Activated naive CD8-positive, alpha-beta T cell treated with anti-CD3 and anti-CD28 coated beads, Interleukin-2, amount 10 ng/mL, durations not matched to agents 7 days and 5 days (primary cell): Measurements from ENCODE around the gene TNFRSF1B. TPM values are rescaled to one million over a fixed set of nuclear protein-coding genes. Genes with fewer than 3 reads are reported as not detected.

Experiments used
- ATAC-seq: fragments of 150-1000 bp; cut with Tn5 transposase; one replicate; pipeline ENCODE4 v1.10.0; 2021; ENCODE audit warnings: low read depth, moderate library complexity
- POLR2A ChIA-PET: fragments of 350-600 bp; sonication (Branson Sonifier 250); formaldehyde crosslinking; loops from one replicate; lab custom pipeline; 2021; ENCODE audit warnings: antibody characterized with exemption; lab: Charles Lee
- DNase-seq: peaks from one replicate; pipeline ENCODE4 v3.0.0; 2021
- H3K27ac Mint-ChIP-seq: one replicate; pipeline ENCODE4 v1.8.0; 2022; ENCODE audit warnings: mild to moderate bottlenecking, mixed read lengths
- H3K27me3 Mint-ChIP-seq: one replicate; pipeline ENCODE4 v1.8.0; 2022; ENCODE audit warnings: mild to moderate bottlenecking, moderate library complexity, mixed read lengths
- H3K36me3 Mint-ChIP-seq: one replicate; pipeline ENCODE4 v1.8.0; 2021; ENCODE audit warnings: mild to moderate bottlenecking, mixed read lengths
- H3K4me1 Mint-ChIP-seq: one replicate; pipeline ENCODE4 v1.8.0; 2021; ENCODE audit warnings: mixed read lengths
- H3K4me3 Mint-ChIP-seq: one replicate; pipeline ENCODE4 v1.8.0; 2022; ENCODE audit warnings: mild to moderate bottlenecking, moderate library complexity, mixed read lengths
- H3K9me3 Mint-ChIP-seq: one replicate; pipeline ENCODE4 v1.8.0; 2021; ENCODE audit warnings: mixed read lengths
- total RNA-seq, 2 experiments: library from RNA; stranded (reverse); gene quantifications; one replicate each; pipeline ENCODE4 v1.2.3, GENCODE V29; 2021

The TNFRSF1B gene
- total RNA-seq, 2 experiments from 2014 or later: 215 to 246 TPM

- H3K4me3 Mint-ChIP-seq: no peak overlapping the region
- ATAC-seq: no peak
- peaks cover 57% of the 10 kb centered on the region for H3K4me1 Mint-ChIP-seq
- peak overlapping the region; percentile 34 for H3K27ac Mint-ChIP-seq
- POLR2A ChIA-PET: no interaction called here
- H3K9me3 Mint-ChIP-seq: no peaks in the 10 kb centered on the region
- H3K36me3 Mint-ChIP-seq: peaks cover 21% of the 10 kb centered on the region
- H3K27me3 Mint-ChIP-seq: no peaks in the 10 kb centered on the region
- DNase-seq: no peak
These were observed 17.4 kb downstream of the TNFRSF1B start for GRCh38 chr1:12184008-12184681.

DNA sequence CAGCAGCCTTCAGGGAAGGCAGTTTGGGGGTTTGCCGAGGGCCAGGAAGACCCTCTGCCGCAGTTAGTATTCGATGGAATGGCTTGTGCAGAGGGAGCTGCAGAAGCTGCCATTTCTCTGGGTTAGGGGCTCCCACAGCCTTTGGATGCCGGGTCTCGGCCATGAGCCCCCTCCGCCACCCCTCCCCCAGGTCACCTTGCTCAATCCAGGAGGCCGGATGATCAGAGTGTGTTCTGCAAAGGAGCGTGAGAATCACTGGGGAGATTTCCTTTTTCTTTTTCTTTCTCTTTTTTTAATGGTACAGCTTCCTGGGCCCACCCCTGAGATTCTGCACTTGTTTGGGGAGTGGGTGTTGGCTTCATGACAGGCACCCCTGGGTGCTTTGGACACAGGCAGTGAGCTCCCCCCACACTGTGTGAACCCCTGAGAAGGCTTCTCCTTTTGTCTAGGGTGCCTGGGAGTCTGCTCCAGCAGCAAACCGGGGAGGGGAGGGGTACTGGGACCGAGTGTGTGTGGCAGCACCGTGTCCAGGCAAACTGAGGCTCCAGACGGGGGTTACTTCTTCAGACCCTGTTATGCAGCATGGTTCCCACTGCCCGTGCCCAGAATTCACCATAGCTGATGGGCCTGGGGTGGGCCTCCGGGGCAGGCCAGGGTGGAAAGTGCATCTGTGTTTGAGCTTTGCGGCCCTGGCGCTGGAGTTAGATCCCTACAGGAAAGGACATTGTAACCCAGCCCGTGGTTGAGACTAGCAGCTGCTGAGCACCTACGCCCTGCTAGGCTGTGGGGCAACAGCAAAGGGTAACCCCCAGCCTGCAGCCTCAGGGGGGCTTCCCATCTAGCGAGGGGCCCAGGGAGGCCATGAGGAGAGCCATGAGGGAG is 18.5 kb downstream of the TNFRSF1B start:
- Mint-ChIP-seq H3K4me1 (peaks cover 56% of the 10 kb centered on the region), H3K27me3 (no peaks in the 10 kb centered on the region), H3K36me3 (peaks cover 29% of the 10 kb centered on the region), H3K4me3 (no peak overlapping the region), H3K27ac (no peak overlapping the region), H3K9me3 (no peaks in the 10 kb centered on the region)
- DNase-seq: no peak
- POLR2A ChIA-PET: interaction anchor here (1.4 kb wide), 1 partner anchor 60 kb away, joined by 4 read pairs; no protein-coding TSS in a partner anchor
- ATAC-seq: no peak

DNA sequence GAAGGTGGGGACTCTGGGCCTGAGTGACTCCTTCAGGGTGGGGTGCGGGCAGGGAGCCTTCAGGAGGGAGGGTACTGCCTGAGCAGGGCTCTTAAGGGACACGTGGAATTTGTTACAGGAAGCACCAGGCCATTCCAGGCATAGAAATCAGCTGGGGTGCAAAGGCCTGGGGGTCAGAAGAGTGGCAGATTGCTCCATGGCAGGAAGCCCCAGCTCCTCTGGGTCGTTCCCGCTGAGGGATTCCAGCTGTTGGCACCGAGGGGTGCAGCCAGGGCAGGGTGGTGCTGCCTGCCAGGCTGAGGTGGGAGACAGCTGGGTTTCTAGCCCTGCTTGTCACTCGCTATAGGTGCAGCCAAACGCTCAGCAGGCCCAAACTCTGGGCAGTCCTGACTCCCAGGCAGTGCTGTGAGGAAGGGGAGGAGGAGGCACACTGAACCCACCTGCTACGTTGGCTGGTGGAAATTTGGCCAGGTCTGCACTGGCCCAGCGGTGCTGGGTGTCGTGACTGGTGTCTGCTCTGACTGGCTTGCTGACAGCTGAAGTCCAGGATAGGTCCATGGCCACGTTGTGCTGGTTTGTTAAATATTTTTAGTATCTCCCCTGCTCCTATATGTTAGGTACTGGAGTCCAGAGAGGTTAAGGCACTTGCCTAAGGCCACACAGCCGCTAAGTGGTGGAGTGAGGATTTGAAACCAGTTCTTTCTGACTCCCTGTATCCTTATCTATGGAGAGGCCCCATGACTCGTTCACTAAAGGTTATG is 19.3 kb downstream of the TNFRSF1B start:
- Mint-ChIP-seq H3K27ac (no peak overlapping the region), H3K4me1 (peaks cover 55% of the 10 kb centered on the region), H3K4me3 (no peak overlapping the region), H3K27me3 (no peaks in the 10 kb centered on the region), H3K36me3 (peaks cover 34% of the 10 kb centered on the region), H3K9me3 (no peaks in the 10 kb centered on the region)
- no peak for DNase-seq
- no peak for ATAC-seq
- POLR2A ChIA-PET: interaction anchor here (1.4 to 2.4 kb wide), 2 partner anchors 8 to 61 kb away, joined by 4 to 5 read pairs; no protein-coding TSS in a partner anchor

GRCh38 chr1:12186679-12186985 is 19.8 kb downstream of the TNFRSF1B start:
- no peak overlapping the region for H3K27ac Mint-ChIP-seq
- no peak for DNase-seq
- POLR2A ChIA-PET: interaction anchor here (2.4 kb wide), 1 partner anchor 8 kb away, joined by 5 read pairs; no protein-coding TSS in a partner anchor
- peaks cover 34% of the 10 kb centered on the region for H3K36me3 Mint-ChIP-seq
- ATAC-seq: no peak
- no peaks in the 10 kb centered on the region for H3K9me3 Mint-ChIP-seq
- peaks cover 54% of the 10 kb centered on the region for H3K4me1 Mint-ChIP-seq
- no peaks in the 10 kb centered on the region for H3K27me3 Mint-ChIP-seq
- no peak overlapping the region for H3K4me3 Mint-ChIP-seq

GRCh38 chr1:12188115-12188514 is 21.3 kb downstream of the TNFRSF1B start:
- POLR2A ChIA-PET: interaction anchor here (2.4 kb wide), 1 partner anchor 10 kb away, joined by 5 read pairs; no protein-coding TSS in a partner anchor
- Mint-ChIP-seq H3K27ac (no peak overlapping the region), H3K27me3 (no peaks in the 10 kb centered on the region), H3K4me3 (no peak overlapping the region), H3K36me3 (peaks cover 35% of the 10 kb centered on the region), H3K9me3 (no peaks in the 10 kb centered on the region), H3K4me1 (peaks cover 50% of the 10 kb centered on the region)
- DNase-seq (no peak), ATAC-seq (no peak)

DNA sequence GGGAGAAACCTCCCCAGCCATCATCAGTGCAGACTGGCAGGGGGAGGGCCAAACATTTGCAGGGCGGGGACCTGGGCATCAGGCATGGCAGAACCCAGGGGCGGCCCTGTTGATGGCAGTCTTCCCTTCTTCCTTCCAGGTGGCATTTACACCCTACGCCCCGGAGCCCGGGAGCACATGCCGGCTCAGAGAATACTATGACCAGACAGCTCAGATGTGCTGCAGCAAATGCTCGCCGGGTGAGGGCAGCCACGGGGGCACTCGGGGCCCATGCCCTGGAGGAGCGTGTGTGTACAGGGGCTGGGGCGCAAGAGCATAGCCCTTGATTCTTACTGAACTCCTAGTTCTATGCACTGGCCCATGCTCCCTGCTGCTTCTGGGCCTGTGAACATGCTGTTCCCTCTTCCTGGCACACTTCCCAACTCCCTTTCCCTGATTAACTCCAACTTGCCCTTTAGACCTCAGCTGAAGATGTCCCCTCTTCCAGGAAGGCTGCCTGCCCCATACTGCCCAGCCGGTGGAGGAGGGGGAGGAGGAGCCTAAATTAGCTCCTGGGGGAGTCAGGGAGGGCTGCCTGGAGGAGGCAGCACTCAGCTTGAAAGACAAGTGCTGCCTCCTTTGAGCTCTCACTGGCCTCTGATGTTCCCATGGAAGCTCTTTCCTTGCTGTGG is 22.0 kb downstream of the TNFRSF1B start:
- ATAC-seq (no peak), DNase-seq (no peak)
- no peaks in the 10 kb centered on the region for H3K9me3 Mint-ChIP-seq
- peaks cover 37% of the 10 kb centered on the region for H3K36me3 Mint-ChIP-seq
- H3K27me3 Mint-ChIP-seq: no peaks in the 10 kb centered on the region
- POLR2A ChIA-PET: no interaction called here
- H3K27ac Mint-ChIP-seq: no peak overlapping the region
- H3K4me1 Mint-ChIP-seq: peaks cover 47% of the 10 kb centered on the region
- H3K4me3 Mint-ChIP-seq: no peak overlapping the region

- Mint-ChIP-seq H3K9me3 (no peaks in the 10 kb centered on the region), H3K4me3 (no peak overlapping the region), H3K27me3 (no peaks in the 10 kb centered on the region), H3K36me3 (peaks cover 42% of the 10 kb centered on the region), H3K4me1 (peaks cover 48% of the 10 kb centered on the region), H3K27ac (peak overlapping the region; percentile 57)
- POLR2A ChIA-PET: no interaction called here
- ATAC-seq (no peak), DNase-seq (no peak)
These were observed 22.5 kb downstream of the TNFRSF1B start for GRCh38 chr1:12189328-12189682.

GRCh38 chr1:12191242-12192032 is 24.6 kb downstream of the TNFRSF1B start:
- no peak for ATAC-seq
- Mint-ChIP-seq H3K4me1 (peaks cover 57% of the 10 kb centered on the region), H3K36me3 (peaks cover 55% of the 10 kb centered on the region)

DNA sequence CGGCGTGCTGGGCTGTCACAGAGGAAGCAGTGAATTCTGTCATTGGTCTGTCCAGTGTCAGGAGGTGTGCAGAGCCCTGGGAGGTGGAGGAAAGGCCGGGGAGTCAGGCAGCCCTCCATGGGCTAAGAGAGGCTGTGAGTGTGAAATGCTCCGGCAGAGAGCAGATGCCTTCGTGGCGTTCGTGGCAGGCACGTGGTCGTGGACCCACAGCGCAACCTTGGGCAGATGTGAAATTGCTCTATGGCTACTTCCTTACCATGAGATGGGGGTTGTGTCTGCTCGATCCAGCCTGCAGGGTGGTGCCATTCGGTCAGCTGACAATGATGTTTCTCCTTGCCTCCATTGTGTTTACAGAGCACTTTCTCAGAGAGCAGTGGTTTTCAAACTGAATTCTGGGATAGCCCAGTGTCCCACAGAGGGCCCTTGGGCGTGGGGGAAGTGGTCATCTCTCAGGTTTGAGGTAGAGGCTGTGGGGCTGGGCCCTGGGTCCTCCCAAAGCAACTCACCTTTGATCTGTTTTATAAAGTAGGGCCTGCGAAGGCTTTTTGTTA is 27.9 kb downstream of the TNFRSF1B start:
- ATAC-seq: peak; percentile 24
- H3K27me3 Mint-ChIP-seq: no peaks in the 10 kb centered on the region
- H3K36me3 Mint-ChIP-seq: peaks cover 49% of the 10 kb centered on the region
- no peak overlapping the region for H3K4me3 Mint-ChIP-seq
- DNase-seq: no peak
- H3K9me3 Mint-ChIP-seq: no peaks in the 10 kb centered on the region
- H3K4me1 Mint-ChIP-seq: peaks cover 44% of the 10 kb centered on the region
- H3K27ac Mint-ChIP-seq: peak overlapping the region; percentile 75
- POLR2A ChIA-PET: no interaction called here

More at GRCh38 chr1:12191242-12192032, 24.6 kb downstream of the TNFRSF1B start:
- no peak for DNase-seq
- no peaks in the 10 kb centered on the region for H3K27me3 Mint-ChIP-seq
- POLR2A ChIA-PET: interaction anchor here (1.2 kb wide), 1 partner anchor 66 kb away, joined by 4 read pairs; no protein-coding TSS in a partner anchor
- no peaks in the 10 kb centered on the region for H3K9me3 Mint-ChIP-seq
- no peak overlapping the region for H3K4me3 Mint-ChIP-seq
- peak overlapping the region; percentile 25 for H3K27ac Mint-ChIP-seq

DNA sequence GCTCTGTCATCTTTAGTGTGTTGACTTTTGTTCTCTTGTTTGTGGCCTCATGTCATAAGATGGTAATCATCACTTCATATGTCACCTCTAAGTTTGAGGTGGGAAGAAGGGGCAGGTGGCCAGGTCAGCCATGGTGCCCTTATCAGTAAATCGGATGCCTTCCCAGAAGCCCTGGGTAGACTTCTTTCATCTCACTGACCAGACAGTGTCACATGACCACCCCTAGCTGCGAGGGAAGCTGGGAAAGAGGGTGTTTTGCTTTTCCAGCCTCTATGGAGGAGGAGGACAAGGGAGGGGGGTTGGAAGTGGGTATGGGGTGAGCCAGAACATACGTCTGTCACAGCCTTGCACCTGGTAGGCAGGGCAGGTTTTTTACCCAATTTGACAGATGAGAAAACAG is 28.6 kb downstream of the TNFRSF1B start:
- Mint-ChIP-seq H3K36me3 (peaks cover 46% of the 10 kb centered on the region), H3K27me3 (no peaks in the 10 kb centered on the region), H3K4me3 (no peak overlapping the region), H3K27ac (peak overlapping the region; percentile 58), H3K9me3 (no peaks in the 10 kb centered on the region), H3K4me1 (peaks cover 44% of the 10 kb centered on the region)
- DNase-seq: no peak
- POLR2A ChIA-PET: interaction anchor here (0.6 kb wide), 1 partner anchor 279 kb away, joined by 3 read pairs; no protein-coding TSS in a partner anchor
- no peak for ATAC-seq

DNA sequence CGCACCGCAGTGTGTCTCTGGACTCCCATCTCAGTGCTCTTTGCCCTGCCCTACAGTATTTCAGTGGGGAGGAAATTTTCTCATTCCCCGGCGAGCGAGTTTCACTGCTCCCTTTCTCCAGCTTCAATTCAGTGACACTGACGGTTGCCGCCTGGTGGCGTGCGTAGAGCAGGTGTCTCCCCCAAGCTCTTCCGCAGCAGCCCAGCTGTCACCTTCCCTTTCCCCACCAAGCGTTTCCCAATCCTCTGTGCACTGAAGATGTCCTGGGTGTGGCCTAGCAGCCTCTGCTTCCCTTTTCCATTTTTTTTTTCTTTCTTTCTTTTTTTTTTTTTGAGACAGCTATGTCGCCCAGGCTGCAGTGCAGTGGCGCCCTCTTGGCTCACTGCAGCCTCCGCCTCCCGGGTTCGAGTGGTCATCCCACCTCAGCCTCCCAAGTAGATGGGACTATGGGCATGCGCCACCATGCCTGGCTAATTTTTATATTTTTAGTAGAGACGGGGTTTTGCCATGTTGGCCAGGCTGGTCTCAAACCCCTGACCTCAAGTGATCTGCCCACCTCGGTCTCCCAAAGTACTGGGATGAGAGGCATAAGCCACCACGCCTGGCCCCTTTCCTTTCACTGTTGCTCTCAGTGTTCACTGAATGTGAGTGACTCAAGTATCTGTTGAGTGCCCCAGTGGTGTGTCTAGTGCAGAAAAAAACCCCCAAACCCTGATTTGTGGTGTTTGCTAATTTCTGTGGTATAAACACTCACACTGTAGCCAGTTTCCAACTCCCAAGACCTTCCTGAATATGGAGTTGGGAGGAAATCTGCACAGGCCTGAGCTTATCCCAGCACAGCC is 30.1 kb downstream of the TNFRSF1B start:
- peaks cover 45% of the 10 kb centered on the region for H3K4me1 Mint-ChIP-seq
- H3K4me3 Mint-ChIP-seq: no peak overlapping the region
- no peak for DNase-seq
- peak overlapping the region; percentile 25 for H3K27ac Mint-ChIP-seq
- H3K36me3 Mint-ChIP-seq: peaks cover 40% of the 10 kb centered on the region
- no peaks in the 10 kb centered on the region for H3K27me3 Mint-ChIP-seq
- no peak for ATAC-seq
- POLR2A ChIA-PET: no interaction called here
- no peaks in the 10 kb centered on the region for H3K9me3 Mint-ChIP-seq
